Liver (tissue), 9 donors: ENCODE data around the gene CSNK1G2. TPM values are rescaled to one million over a fixed set of nuclear protein-coding genes. Genes with fewer than 3 reads are reported as not detected.

ENCODE experiments used
- DNase-seq: peaks from one replicate; pipeline ENCODE4 v3.0.0-alpha.2; 2017; ENCODE audit warnings: low spot score
- H3K27ac ChIP-seq, 2 donors: one replicate each; pipeline ENCODE4 v1.7.0; 2013; ENCODE audit warnings: inconsistent platforms in 2 of 2, low read length in 2 of 2, control low read depth in 1 of 2, low read depth in 1 of 2, mild to moderate bottlenecking in 1 of 2
- H3K27me3 ChIP-seq, 4 donors: one replicate each; pipeline versions ENCODE4 v1.6.1 to v1.7.0; 2013; ENCODE audit warnings: low read length in 3 of 4, inconsistent platforms in 1 of 4, mild to moderate bottlenecking in 1 of 4, moderate library complexity in 1 of 4; ENCODE audit not compliant: control insufficient read depth in 4 of 4, insufficient read depth in 4 of 4
- H3K36me3 ChIP-seq, 4 donors: one replicate each; pipeline versions ENCODE4 v1.6.1 to v1.7.0; 2013; ENCODE audit warnings: low read length in 3 of 4, mild to moderate bottlenecking in 3 of 4, low read depth in 1 of 4, moderate library complexity in 1 of 4; ENCODE audit not compliant: control insufficient read depth in 4 of 4, insufficient read depth in 3 of 4
- H3K4me1 ChIP-seq, 4 donors: one replicate each; pipeline versions ENCODE4 v1.6.1 to v1.7.0; 2013; ENCODE audit warnings: low read length in 3 of 4, mild to moderate bottlenecking in 3 of 4, moderate library complexity in 1 of 4; ENCODE audit not compliant: control insufficient read depth in 4 of 4, insufficient read depth in 4 of 4
- H3K4me3 ChIP-seq, 3 donors: one replicate each; pipeline versions ENCODE4 v1.6.1 to v1.7.0; 2013; ENCODE audit warnings: low read length in 3 of 3, control low read depth in 1 of 3, low read depth in 1 of 3, mild to moderate bottlenecking in 1 of 3
- H3K9ac ChIP-seq, 2 donors: one replicate each; pipeline ENCODE4 v1.7.0; 2013; ENCODE audit warnings: low read length in 2 of 2, mild to moderate bottlenecking in 2 of 2, moderate library complexity in 2 of 2, control low read depth in 1 of 2, low read depth in 1 of 2
- H3K9me3 ChIP-seq, 4 donors: one replicate each; pipeline versions ENCODE4 v1.6.1 to v1.7.0; 2013; ENCODE audit warnings: low read length in 3 of 4; ENCODE audit not compliant: control insufficient read depth in 4 of 4
- ATF3 ChIP-seq: IDR thresholded peaks from 2 replicates; pipeline ENCODE4 v1.6.1; 2016; ENCODE audit warnings: antibody characterized with exemption
- CTCF ChIP-seq: fragments of 150-350 bp; IDR thresholded peaks from 2 replicates; pipeline ENCODE4 v1.5.1; 2017; ENCODE audit warnings: improper control_type of control experiment, low read depth, low read length; ENCODE audit not compliant: missing input control
- FOXA1 ChIP-seq: IDR thresholded peaks from 2 replicates; pipeline ENCODE4 v1.6.1; 2016; ENCODE audit warnings: antibody characterized with exemption
- FOXA2 ChIP-seq: IDR thresholded peaks from 2 replicates; pipeline ENCODE4 v1.6.1; 2016; ENCODE audit warnings: antibody characterized with exemption
- GABPA ChIP-seq, 2 donors: IDR thresholded peaks in 1 of 2; conservative IDR thresholded peaks in 1 of 2; 2 replicates each; pipeline ENCODE4 v1.6.1; 2016; ENCODE audit warnings: antibody characterized with exemption in 2 of 2, mild to moderate bottlenecking in 1 of 2, moderate library complexity in 1 of 2
- HNF4A ChIP-seq, 2 donors: conservative IDR thresholded peaks; 2 replicates each; pipeline ENCODE4 v1.6.1; 2016; ENCODE audit warnings: antibody characterized with exemption in 2 of 2, mild to moderate bottlenecking in 2 of 2
- HNF4G ChIP-seq: IDR thresholded peaks from 2 replicates; pipeline ENCODE4 v1.6.1; 2016; ENCODE audit warnings: antibody characterized with exemption
- JUND ChIP-seq, 2 donors: IDR thresholded peaks; 2 replicates each; pipeline ENCODE4 v1.6.1; 2016; ENCODE audit warnings: antibody characterized with exemption in 2 of 2
- MAX ChIP-seq: IDR thresholded peaks from 2 replicates; pipeline ENCODE4 v1.6.1; 2016; ENCODE audit warnings: antibody characterized with exemption
- NR2F2 ChIP-seq: IDR thresholded peaks from 2 replicates; pipeline ENCODE4 v1.6.1; 2016; ENCODE audit warnings: antibody characterized with exemption
- RAD21 ChIP-seq, 2 donors: IDR thresholded peaks; 2 replicates each; pipeline ENCODE4 v1.6.1; 2016; ENCODE audit warnings: antibody characterized with exemption in 2 of 2, mild to moderate bottlenecking in 2 of 2
- REST ChIP-seq: IDR thresholded peaks from 2 replicates; pipeline ENCODE4 v1.6.1; 2016; ENCODE audit warnings: antibody characterized with exemption, mild to moderate bottlenecking
- RXRA ChIP-seq, 2 donors: IDR thresholded peaks; 2 replicates each; pipeline ENCODE4 v1.6.1; 2017 to 2018; ENCODE audit warnings: antibody characterized with exemption in 2 of 2, mild to moderate bottlenecking in 1 of 2
- SP1 ChIP-seq: IDR thresholded peaks from 2 replicates; pipeline ENCODE4 v1.6.1; 2018; ENCODE audit warnings: antibody characterized with exemption, mild to moderate bottlenecking
- TAF1 ChIP-seq: conservative IDR thresholded peaks from 2 replicates; pipeline ENCODE4 v1.6.1; 2016; ENCODE audit warnings: antibody characterized with exemption, mild to moderate bottlenecking
- WGBS: extraction: QIAGEN DNeasy Blood & Tissue Kit; methylation state at CpG from one replicate; pipeline ENCODE4 v1.1.7; 2013; 5-methylcytosine and 5-hydroxymethylcytosine counted together
- polyA plus RNA-seq, 2 donors: library from polyadenylated mRNA; stranded (reverse) in 1 of 2; unstranded in 1 of 2; fragments of 200-250 nt in 1 of 2; fragments of >200 nt in 1 of 2; fragmentation: Nextera tagmentation in 1 of 2; extraction: Ambion mirVana in 1 of 2; gene quantifications; one replicate each; pipeline versions ENCODE4 v1.2.1 to v1.2.3, GENCODE V29; 2013 to 2015
- total RNA-seq, 2 donors: library from RNA; depleted of rRNA; stranded (reverse); fragments of >200 nt; gene quantifications; one replicate each; pipeline ENCODE4 v1.2.3, GENCODE V29; 2014
- TF ChIP-seq, protein P1 (sequence below): IDR thresholded peaks from 2 replicates; pipeline ENCODE4 v1.6.1; 2016; ENCODE audit warnings: antibody characterized with exemption
- donor health status: healthy.
- donor health status: healthy.
- donor health status: healthy.
- donor health status: healthy.
- donor health status: healthy.

CSNK1G2 gene
- total and polyA plus RNA-seq, 4 donors: 3.5 to 30.6 (median 23.9) TPM

- no peak overlapping the region for H3K9ac ChIP-seq
- no peaks in the 10 kb centered on the region for H3K9me3 ChIP-seq
- no peaks in the 10 kb centered on the region for H3K27me3 ChIP-seq
- peaks cover 0 to 6% (median 3%) of the 10 kb centered on the region in 4 donors for H3K4me1 ChIP-seq
- peak overlapping the region; percentile 10 to 52 for H3K27ac ChIP-seq
- DNase-seq: no peak
- H3K36me3 ChIP-seq: no peaks in the 10 kb centered on the region
- H3K4me3 ChIP-seq: no peak overlapping the region
- TF ChIP-seq CTCF (no peak), RXRA (IDR thresholded peaks at IDR 0.05) (peak; percentile 13 to 36), RAD21 (IDR thresholded peaks at IDR 0.05) (no peak), HNF4G (no peak), SP1 (peak; percentile 41), NR2F2 (peak; percentile 91), REST (no peak), TAF1 (no peak), JUND (IDR thresholded peaks at IDR 0.05) (peak; percentile 27 to 29), GABPA (IDR thresholded peaks at IDR 0.05 in 1 of 2, conservative IDR thresholded peaks at IDR 0.05 in 1 of 2) (no peak)
- WGBS: 65% methylated on average over 11 of the region's 11 CpGs
Measured at GRCh38 chr19:1935484-1936208, 5.3 kb upstream of the CSNK1G2 start.

DNA sequence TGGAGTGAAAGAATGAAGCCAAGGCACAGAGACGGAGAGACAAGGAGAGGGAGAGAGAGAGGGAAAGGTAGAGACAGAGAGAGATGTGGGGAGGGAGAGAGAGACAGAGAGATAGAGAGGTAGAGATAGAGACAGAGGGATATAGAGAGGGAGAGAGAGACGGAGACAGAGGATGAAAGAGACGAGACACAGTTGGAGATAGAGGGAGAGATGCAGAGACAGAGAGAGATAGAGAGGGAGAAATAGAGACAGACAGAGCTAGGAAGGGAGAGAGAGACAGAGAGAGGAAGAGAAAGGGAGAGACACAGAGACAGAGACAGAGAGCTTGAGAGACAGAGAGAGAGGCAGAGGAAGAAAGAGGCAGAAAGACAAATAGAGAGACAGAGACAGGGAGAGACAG lies 4.5 kb upstream of the CSNK1G2 start:
- H3K9ac ChIP-seq: no peak overlapping the region
- DNase-seq: no peak
- H3K27me3 ChIP-seq: no peaks in the 10 kb centered on the region
- H3K4me3 ChIP-seq: no peak overlapping the region
- H3K9me3 ChIP-seq: no peaks in the 10 kb centered on the region
- H3K27ac ChIP-seq: peak overlapping the region; percentile 10 to 52
- H3K4me1 ChIP-seq: peaks cover 0 to 6% (median 3%) of the 10 kb centered on the region in 4 donors
- WGBS: 88% methylated on average over 3 of the region's 3 CpGs
- H3K36me3 ChIP-seq: no peaks in the 10 kb centered on the region
- TF ChIP-seq MAX (no peak), HNF4G (no peak), GABPA (IDR thresholded peaks at IDR 0.05 in 1 of 2, conservative IDR thresholded peaks at IDR 0.05 in 1 of 2) (no peak), ATF3 (no peak), REST (no peak), CTCF (no peak), TAF1 (no peak), SP1 (no peak), HNF4A (conservative IDR thresholded peaks at IDR 0.05) (no peak), FOXA2 (no peak), JUND (IDR thresholded peaks at IDR 0.05) (no peak), RAD21 (IDR thresholded peaks at IDR 0.05) (no peak), FOXA1 (no peak), NR2F2 (no peak)
- TF ChIP-seq, protein P1, sequence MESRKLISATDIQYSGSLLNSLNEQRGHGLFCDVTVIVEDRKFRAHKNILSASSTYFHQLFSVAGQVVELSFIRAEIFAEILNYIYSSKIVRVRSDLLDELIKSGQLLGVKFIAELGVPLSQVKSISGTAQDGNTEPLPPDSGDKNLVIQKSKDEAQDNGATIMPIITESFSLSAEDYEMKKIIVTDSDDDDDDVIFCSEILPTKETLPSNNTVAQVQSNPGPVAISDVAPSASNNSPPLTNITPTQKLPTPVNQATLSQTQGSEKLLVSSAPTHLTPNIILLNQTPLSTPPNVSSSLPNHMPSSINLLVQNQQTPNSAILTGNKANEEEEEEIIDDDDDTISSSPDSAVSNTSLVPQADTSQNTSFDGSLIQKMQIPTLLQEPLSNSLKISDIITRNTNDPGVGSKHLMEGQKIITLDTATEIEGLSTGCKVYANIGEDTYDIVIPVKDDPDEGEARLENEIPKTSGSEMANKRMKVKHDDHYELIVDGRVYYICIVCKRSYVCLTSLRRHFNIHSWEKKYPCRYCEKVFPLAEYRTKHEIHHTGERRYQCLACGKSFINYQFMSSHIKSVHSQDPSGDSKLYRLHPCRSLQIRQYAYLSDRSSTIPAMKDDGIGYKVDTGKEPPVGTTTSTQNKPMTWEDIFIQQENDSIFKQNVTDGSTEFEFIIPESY: no peak
